ENCODE results near the gene CHRNB1.

- TF ChIP-seq POLR2AphosphoS5 (IDR thresholded peaks at IDR 0.05) (no peak), POLR2A (IDR thresholded peaks at IDR 0.05; ENCODE audit: low read depth) (no peak), EP300 (IDR thresholded peaks at IDR 0.05) (no peak)
- TF ChIP-seq, protein P1, sequence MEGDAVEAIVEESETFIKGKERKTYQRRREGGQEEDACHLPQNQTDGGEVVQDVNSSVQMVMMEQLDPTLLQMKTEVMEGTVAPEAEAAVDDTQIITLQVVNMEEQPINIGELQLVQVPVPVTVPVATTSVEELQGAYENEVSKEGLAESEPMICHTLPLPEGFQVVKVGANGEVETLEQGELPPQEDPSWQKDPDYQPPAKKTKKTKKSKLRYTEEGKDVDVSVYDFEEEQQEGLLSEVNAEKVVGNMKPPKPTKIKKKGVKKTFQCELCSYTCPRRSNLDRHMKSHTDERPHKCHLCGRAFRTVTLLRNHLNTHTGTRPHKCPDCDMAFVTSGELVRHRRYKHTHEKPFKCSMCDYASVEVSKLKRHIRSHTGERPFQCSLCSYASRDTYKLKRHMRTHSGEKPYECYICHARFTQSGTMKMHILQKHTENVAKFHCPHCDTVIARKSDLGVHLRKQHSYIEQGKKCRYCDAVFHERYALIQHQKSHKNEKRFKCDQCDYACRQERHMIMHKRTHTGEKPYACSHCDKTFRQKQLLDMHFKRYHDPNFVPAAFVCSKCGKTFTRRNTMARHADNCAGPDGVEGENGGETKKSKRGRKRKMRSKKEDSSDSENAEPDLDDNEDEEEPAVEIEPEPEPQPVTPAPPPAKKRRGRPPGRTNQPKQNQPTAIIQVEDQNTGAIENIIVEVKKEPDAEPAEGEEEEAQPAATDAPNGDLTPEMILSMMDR (IDR thresholded peaks at IDR 0.05), result no peak
Measured at GRCh38 chr17:7423679-7424078, 21.2 kb upstream of the CHRNB1 start.

All from esophagus muscularis mucosa (tissue), 4 donors.